Measurements from ENCODE around the gene CDK5.
A peak's percentile ranks its signal among the peaks of the same experiment; 100 is the strongest.

CDK5 gene

DNA sequence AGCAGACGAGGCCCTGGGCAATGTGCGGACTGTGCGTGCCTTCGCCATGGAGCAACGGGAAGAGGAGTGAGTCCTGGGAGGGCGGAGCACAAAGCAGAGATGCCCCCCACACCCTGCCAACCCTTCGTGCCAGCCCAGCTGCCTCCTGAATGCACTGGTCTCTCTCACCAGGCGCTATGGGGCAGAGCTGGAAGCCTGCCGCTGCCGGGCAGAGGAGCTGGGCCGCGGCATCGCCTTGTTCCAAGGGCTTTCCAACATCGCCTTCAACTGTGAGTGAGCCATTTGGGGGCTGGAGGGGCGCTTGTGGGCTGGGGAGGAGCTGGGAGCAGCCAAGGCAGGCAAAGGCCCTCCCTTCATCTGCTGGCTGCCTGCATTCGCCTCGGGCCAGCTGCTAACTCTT, 21.8 kb downstream of the CDK5 start:
- H3K4me3 ChIP-seq (ENCODE audit: low read depth, low read length), result no peak overlapping the region

DNA sequence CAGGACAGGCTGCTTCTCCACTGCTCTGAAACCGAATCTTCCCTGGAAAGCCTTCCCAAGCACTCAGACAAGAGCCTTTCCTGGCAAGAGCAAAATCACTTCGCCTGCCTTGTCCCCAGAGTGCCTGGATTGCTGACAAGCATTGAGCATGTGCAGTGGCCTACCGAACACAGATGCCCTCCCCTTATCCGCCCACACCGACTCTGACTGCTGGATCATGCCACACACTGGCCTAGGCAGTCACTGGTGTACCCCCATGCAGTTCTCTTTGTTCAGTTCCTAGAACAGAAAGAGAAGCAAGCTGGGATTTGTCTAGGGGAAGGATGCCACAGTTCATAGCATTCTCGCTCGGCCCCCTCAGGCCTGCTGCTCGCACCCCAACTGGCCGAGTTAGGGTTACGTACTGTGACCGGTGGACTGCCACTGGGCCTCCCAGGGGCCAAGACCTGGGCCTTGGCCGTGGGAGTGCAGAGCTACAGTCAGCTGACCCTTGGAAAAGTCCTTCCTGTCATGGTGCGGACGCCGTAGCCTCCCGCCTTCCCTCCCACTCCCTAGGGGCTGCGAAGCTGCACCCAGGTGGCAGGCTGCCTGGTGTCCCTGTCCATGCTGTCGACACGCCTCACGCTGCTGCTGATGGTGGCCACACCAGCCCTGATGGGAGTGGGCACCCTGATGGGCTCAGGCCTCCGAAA, 22.5 kb downstream of the CDK5 start:
- no peak overlapping the region for H3K4me3 ChIP-seq (ENCODE audit: low read depth, low read length)

DNA sequence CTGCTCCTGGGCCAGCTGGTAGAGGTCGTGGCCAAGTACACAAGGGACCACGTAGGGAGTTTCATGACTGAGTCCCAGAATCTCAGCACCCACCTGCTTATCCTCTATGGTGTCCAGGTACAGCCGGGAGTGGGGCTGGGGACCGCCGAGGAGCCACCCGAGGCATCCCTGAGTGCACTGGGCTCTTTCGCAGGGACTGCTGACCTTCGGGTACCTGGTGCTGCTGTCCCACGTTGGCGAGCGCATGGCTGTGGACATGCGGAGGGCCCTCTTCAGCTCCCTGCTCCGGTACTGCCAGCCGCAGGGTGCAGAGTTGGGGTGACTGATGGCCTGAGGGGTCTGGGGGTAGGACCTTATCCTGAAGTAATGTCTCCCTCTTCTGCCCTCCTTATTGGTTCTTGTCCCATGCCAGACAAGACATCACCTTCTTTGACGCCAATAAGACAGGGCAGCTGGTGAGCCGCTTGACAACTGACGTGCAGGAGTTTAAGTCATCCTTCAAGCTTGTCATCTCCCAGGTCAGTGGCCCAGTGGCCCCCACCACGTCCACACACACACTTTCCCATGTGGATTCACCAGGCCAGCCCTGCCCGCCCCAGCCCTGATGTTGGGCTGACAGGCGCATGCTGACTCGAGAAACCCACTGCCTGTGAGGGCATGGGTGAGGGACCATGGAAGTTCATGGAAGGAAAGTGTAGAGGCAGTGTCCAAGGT, 23.2 kb downstream of the CDK5 start:
- H3K4me3 ChIP-seq (ENCODE audit: low read depth, low read length), result no peak overlapping the region

DNA sequence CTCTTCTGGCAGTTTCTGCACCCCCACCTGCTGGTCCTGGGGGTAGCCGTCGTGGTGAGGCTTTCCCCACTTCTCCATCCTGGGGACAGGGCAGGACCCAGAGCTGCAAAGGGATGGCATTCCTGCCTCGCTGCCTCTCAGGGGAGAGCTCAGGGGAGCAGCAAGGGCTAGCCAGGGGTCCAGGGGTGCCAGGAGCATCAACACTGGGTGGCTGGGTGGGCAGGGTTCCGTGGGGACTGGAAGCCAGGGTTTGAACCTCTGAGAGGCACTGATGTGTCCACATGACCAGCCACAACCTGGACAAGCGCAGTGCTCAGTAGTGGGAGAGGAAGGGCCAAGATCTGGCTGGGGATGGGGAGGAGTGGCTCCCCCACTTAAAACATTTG, 23.8 kb downstream of the CDK5 start:
- H3K4me3 ChIP-seq (ENCODE audit: low read depth, low read length), result no peak overlapping the region

DNA sequence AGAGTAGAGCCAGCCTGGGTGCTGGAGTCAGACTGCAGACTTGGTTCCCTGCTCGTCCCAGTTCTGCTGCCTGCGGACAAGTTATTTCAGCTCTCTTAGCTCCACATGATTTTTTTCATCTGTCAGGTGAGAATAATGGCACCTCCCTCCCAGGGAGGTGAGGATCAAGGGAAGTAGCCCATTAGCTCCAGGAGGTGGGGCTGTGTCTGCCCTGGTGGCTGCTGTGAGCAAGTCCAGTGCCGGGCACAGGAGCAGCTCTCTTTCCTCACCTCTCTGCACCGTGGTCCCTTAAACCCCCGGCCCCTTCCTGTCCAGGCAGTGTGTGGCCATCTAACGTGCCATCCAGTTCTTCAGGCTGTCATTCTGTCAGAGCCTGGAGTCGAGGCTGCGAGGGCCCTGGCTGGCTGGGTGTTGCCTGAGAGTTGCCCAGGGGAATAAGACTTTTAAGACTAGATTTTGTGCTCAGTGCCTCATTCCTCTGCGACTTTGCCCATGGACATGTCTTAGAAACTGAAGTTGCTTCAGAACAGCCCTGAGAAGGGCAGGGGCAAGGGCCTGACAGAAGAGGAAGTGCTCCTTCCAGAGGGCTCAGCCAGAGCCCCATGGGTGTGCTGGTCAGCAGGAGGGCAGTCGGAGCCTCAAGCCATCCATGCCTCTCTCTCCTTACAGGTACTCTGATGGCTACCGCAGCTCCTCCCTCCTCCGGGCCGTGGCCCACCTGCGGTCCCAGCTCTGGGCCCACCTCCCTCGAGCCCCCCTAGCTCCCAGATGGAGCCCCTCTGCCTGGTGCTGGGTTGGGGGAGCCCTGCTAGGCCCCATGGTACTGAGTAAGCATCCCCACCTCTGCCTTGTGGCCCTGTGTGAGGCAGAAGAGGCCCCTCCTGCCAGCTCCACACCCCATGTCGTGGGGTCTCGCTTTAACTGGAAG, 24.5 kb downstream of the CDK5 start:
- H3K4me3 ChIP-seq (ENCODE audit: low read depth, low read length), result no peak overlapping the region

DNA sequence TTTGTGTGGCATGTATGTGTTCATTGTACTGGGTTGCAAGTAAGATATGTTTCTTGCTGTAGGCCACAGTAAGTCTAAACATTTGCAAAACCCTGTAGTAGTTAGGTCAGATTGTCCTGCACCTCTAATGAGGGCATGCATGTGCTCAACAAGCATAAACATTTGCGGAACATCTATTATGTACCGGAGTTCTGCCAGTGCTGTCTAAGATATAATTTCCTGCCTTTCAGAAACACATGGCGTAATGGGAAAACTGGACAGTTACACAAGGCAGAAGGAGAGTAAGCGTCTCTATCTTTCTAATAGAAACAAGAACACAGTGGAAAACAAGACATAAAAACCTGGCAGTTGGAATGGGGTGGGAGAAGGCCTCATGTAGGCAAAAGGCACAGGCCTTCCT, 26.7 kb downstream of the CDK5 start:
- H3K4me3 ChIP-seq (ENCODE audit: low read depth, low read length), result no peak overlapping the region

DNA sequence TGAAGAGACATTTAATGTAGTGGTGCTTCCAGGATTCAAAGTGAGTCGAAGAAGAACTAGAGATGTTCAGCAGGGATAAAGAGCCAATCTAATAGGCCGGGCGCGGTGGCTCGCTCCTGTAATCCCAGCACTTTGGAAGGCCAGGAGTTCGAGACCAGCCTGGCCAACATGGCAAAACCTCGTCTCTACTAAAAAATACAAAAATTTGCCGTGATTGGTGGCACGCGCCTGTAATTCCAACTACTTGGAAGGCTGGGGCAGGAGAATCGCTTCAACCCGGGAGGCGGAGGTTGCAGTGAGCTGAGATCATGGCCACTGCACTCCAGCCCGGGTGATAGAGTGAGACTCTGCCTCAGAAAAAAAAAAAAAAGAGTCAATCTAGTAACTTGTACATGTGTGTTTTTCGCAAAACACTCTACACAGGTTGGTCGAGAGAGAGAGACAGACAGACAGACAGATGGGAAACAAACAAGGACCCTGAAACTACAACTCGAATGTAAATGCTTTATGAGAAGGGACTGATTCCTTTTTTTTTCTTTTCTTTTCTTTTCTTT, 28.7 kb downstream of the CDK5 start:
- H3K4me3 ChIP-seq (ENCODE audit: low read depth, low read length), result peak overlapping the region; percentile 89

DNA sequence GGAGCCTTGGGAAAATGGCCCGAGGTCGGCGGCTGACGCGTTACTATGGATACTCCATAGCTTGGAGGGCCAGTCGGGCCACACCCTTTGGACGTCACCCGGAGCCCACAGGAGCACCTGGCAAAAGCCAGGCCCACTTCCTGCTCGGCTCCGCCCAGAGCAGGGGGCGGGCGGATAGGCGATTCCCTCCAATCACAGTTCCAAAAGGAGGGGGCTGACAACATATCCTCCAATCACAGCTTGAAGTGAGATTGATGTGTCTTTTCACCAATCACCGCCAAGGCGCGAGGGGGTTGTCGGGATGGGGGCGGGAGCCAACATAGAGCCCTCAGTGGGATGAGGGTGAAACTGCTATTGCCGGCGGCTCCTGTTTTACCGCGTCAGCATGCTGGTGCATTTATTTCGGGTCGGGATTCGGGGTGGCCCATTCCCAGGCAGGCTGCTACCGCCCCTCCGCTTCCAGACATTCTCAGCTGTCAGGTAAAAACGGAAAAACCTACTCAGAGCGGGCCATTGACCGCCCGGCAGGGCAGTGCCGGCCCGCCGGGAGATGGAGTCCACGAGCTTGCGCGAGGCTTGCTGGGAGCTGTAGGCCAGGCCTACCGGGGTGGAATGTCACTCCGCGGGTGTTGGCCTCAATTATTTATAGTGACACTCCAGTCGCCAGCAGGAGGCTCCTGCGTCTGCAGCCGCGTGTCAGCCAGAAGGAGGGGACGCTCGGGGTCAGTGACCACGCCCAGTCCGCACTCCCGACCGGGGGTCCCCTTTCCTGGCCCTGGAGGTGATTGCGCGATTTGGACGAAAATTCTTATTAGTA, 29.4 kb downstream of the CDK5 start, which contains the start of gene ABCB8:
Gene ABCB8 (plus strand): TSS at position 320 of the 817 bp plus-strand sequence. CDS start 66 bp downstream, at position 386.
- peak within 1 kb of the TSS; percentile 89 for H3K4me3 ChIP-seq (ENCODE audit: low read depth, low read length)

DNA sequence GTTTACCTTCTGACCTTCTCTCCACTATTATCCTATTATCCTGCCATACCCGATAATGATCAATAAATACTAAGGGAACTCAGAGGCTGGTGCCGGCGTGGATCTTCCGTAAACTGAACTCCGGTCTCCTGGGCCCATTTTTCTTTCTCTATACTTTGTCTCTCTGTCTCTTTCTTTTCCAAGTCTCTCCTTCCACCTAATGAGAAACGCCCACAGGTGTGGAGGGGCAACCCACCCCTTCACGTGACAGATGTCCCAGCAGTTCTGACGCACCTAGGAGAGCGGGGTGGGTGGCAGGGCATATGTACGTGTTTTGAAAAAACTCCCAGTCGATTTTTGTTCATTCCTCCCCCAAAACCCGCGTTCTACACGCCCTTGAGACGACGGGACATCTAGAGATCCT, 30.0 kb downstream of the CDK5 start:
- H3K4me3 ChIP-seq (ENCODE audit: low read depth, low read length), result peak overlapping the region; percentile 89

DNA sequence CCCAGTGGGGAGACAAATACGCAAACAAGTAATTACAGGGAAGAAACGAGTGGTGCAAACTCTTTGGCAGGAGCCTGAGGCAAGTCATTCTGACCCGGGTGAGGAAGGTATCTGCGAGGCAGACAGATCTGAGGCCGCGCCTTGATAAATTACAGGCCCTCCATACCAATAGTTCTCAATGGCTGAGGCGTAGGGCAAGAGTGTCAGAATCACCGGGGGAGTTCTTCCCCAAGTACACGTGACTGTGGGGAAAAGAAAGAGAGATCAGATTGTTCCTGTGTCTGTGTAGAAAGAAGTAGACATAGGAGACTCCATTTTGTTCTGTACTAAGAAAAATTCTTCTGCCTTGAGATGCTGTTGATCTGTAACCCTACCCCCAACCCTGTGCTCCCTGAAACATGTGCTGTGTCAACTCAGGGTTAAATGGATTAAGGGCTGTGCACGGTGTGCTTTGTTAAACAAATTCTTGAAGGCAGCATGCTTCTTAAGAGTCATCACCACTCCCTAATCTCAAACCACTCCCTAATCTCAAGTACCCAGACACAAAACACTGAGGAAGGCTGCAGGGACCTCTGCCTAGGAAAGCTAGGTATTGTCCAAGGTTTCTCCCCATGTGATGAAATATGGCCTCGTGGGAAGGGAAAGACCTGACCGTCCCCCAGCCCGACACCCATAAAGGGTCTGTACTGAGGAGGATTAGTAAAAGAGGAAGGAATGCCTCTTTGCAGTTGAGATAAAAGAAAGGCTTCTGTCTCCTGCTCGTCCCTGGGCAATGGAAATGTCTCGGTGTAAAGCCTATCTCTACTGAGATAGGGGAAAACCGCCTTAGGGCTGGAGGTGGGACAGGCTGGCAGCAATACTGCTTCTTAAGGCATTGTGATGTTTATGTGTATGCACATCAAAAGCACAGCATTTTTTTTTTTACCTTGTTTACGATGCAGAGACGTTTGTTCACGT, 30.6 kb downstream of the CDK5 start:
- peak overlapping the region; percentile 89 for H3K4me3 ChIP-seq (ENCODE audit: low read depth, low read length)

DNA sequence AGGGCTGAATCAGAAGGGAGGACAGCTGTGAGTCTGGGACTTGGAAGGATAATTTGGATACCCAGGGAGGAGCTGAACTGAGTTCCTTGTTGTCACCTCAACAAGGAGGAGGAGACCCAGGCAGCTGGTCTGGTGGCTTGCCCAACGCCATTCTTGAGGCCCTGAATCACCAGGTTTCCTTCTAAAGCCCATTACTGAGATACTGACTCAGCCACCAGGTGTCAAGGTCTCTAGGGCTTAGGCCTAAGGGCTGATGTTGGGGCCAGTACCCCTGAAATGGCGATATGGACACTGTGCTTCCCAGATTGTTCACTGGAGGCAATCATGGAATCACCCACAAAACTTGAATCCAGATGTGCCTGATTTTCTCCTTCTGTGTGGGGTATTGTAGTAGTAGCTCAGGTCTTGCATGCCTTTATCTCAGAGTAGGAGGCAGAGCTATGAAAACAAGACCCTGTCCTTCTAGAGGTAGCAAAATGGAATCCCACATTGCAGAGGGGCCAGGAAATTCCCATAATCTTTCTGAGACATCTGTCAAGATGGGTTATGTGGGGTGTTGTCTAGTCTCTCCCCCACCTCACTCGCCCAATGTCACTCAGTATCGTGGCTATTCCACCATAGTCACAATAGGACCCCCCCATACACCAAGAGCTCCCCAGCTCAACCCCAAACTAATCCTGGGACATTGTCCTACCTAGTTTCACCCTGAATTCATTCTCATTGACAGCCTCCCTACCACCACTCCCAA, 31.6 kb downstream of the CDK5 start:
- no peak overlapping the region for H3K4me3 ChIP-seq (ENCODE audit: low read depth, low read length)

DNA sequence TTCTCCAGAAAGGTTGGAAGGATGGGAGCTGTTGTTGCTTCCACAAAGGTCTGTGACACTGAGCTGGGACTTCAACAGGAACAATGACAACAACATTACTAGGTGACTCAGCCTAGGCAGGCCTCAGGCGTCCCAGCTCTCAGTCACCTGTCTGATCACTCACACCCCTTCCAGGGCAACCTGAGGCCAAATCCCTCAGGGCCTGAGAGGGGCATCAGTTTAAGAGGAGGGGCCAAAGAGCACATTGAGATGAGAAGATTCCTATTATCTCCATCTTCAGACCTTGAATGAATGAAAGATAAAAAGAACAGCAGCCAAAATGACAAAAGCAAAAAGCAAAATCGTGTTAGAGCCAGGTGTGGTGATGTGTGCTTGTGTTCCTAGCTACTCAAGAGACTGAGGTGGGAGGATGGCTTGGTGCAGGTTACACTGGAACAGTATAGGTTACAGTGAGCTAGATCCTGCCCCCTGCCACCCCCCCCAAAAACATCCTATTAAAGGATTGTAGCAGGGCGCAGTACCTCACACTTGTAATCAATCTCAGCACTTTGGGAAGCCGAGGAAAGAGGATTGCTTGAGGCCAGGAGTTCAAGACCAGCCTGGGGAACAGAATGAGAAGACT, 33.2 kb downstream of the CDK5 start, which contains the start of gene ATG9B:
Gene ATG9B (minus strand): TSS at position 60 of the 622 bp plus-strand sequence. CDS start 71 bp downstream, outside the sequence.
- no peak within 1 kb of the TSS for H3K4me3 ChIP-seq (ENCODE audit: low read depth, low read length)

DNA sequence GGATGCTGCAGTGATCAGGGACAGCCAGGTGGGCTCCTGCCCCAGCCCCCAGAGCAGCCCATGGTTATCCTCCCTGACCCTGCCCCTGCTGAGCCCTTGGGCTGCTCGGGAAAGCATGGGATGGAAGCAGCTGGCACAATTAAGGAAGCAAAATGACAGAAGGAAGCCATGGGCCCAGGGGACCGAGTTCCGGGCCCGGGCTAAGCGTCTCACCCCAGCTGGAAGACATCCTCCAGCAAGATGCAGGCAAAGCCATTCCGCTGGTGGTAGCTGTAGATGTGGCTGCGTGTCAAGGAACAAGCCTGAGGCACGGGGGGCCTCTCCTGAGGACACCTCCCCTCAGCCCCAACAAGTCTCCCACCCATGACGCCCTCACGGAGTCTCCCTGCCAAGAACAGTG, 34.5 kb downstream of the CDK5 start:
- no peak overlapping the region for H3K4me3 ChIP-seq (ENCODE audit: low read depth, low read length)

DNA sequence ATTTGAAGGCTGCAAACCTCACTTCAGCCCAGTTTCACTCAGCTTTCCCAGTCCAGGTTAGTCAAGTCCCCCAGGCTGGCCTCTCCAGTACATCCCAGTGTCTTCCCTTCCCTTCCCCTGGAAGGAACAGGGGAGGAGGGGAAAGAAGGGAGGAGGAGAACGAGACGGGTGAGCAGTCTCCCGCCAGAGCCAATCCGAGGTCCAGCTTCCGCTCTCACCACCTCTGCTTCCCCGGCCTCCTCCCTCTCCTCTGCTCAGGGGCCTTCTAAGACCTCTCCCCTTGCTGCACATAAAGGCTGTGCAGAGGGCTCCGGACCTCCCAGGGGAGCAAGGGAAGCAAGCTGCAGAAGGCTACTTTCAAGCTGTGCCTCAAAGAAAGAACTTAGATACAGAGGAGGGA, 37.5 kb downstream of the CDK5 start:
- H3K4me3 ChIP-seq (ENCODE audit: low read depth, low read length), result no peak overlapping the region

DNA sequence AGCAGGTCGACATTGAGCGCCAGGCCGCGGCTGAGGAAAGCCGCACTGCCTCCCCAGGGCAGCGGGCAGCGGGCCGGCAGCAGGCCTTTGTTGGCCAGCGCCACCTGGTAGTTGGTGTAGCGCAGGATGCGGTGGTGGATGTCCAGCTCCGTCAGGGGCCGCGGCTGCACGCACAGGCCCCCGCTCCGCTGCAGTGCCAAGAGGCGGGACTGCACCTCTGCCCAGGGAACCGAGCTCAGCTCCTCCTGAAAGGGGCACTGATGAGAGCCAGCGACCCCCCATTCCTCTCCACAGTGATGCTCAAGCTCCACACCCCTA, 38.6 kb downstream of the CDK5 start:
- H3K4me3 ChIP-seq (ENCODE audit: low read depth, low read length), result no peak overlapping the region

DNA sequence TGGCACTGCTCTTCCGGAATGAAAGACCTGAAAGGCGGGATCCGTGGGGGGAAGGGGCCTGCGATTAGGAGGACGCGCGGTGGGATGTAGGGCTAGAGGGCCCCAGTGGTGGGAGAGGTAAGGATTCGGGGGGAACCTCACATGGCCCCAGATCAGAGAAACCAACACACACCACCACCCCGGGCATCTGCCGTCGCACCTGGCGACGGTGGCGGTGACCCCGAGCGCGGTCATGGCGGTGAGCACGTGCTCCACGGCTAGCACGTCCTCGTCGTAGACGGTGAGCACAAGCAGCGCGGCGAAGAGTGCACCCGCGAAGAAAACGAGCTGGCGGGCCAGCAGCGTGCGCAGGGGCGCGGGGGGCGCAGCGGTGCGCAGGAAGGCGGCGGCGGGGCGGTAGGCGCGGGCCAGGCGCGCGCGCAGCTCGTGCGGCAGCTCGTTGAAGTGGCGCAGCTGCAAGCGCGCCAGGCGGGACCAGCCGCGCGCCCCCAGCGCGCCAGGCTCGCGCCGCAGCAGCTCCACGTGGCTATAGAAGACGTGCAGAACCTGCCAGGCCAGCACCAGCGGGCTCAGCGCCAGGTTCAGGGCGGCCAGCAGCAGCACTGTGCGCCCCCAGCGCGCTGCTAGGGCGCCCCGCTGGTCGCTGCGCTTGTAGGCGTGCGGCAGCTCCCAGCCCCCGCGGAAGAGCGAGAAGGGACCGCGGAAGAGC, 39.1 kb downstream of the CDK5 start:
- H3K4me3 ChIP-seq (ENCODE audit: low read depth, low read length), result no peak overlapping the region

DNA sequence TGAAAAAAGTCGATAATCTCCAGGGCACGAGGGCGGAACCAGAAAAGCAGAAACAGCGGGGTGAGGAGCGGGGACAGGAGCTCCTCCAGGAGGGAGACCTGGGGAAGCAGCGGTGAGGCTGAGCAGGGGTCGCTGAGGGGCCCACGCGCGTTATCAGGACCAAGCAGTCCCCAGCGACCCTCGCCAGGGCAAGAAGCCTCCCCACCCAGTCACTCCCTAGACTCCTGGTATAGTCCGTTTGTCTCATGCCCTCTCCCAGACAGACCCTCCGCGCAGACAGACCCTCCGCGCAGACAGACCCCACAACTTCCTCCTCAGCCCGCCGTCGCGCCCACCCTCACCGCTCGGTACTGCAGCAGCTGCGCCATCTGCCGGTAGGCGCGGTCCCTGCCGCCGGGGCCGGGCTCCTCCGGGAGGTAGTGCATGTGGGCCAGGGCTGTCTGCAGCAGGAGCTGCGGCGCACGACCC, 39.7 kb downstream of the CDK5 start:
- peak overlapping the region; percentile 17 for H3K4me3 ChIP-seq (ENCODE audit: low read depth, low read length)

Data from iPS-11a (cell line).